Fibroblast of lung (primary cell): ENCODE measurements around the gene PRKAR1B. TPM values are rescaled to one million over a fixed set of nuclear protein-coding genes. Genes with fewer than 3 reads are reported as not detected.

ENCODE experiments used
- DNase-seq, 2 donors: peaks; one replicate each; pipeline versions ENCODE4 v3.0.0 to v3.0.0-alpha.2; 2010; ENCODE audit warnings: low read depth in 2 of 2
- H2AFZ ChIP-seq: 2 replicates; pipeline ENCODE4 v1.5.1; 2012; ENCODE audit warnings: low read length, control low read depth, inconsistent platforms
- H3K27ac ChIP-seq: 2 replicates; pipeline ENCODE4 v1.5.1; 2011; ENCODE audit warnings: low read length, control low read depth; ENCODE audit not compliant: insufficient read depth
- H3K27me3 ChIP-seq: 2 replicates; pipeline ENCODE4 v1.5.1; 2011; ENCODE audit warnings: mild to moderate bottlenecking, low read length; ENCODE audit not compliant: control insufficient read depth, insufficient read depth
- H3K36me3 ChIP-seq: 2 replicates; pipeline ENCODE4 v1.5.1; 2011; ENCODE audit warnings: low read length; ENCODE audit not compliant: control insufficient read depth, insufficient read depth
- H3K4me1 ChIP-seq: 2 replicates; pipeline ENCODE4 v1.5.1; 2011; ENCODE audit warnings: low read length; ENCODE audit not compliant: control insufficient read depth, insufficient read depth; ENCODE audit errors: extremely low read depth
- H3K4me2 ChIP-seq: 2 replicates; pipeline ENCODE4 v1.5.1; 2011; ENCODE audit warnings: low read length, control low read depth; ENCODE audit not compliant: insufficient read depth; ENCODE audit errors: extremely low read depth
- H3K4me3 ChIP-seq, 4 experiments: fragments of 200-600 bp in 1 of 4; sonication (generic) in 1 of 4; replicated peaks in 1 of 4; 2 replicates each; pipeline ENCODE4 v1.5.1; 2011 to 2016; ENCODE audit warnings: low read length in 4 of 4, low read depth in 3 of 4, mild to moderate bottlenecking in 3 of 4, control low read depth in 2 of 4, inconsistent platforms in 1 of 4, mixed read lengths in 1 of 4; ENCODE audit not compliant: insufficient read depth in 1 of 4; ENCODE audit errors: control extremely low read depth in 1 of 4
- H3K79me2 ChIP-seq: 2 replicates; pipeline ENCODE4 v1.5.1; 2012; ENCODE audit warnings: mild to moderate bottlenecking, low read length, inconsistent platforms; ENCODE audit not compliant: control insufficient read depth, insufficient read depth
- H3K9ac ChIP-seq: 2 replicates; pipeline ENCODE4 v1.5.1; 2011; ENCODE audit warnings: mild to moderate bottlenecking, low read length, control low read depth; ENCODE audit not compliant: insufficient read depth
- H3K9me3 ChIP-seq: 2 replicates; pipeline ENCODE4 v1.5.1; 2012; ENCODE audit warnings: low read depth, low read length; ENCODE audit not compliant: control insufficient read depth, insufficient read depth
- H4K20me1 ChIP-seq: 2 replicates; pipeline ENCODE4 v1.5.1; 2011; ENCODE audit warnings: low read length; ENCODE audit not compliant: control insufficient read depth, insufficient read depth; ENCODE audit errors: extremely low read depth
- CTCF ChIP-seq, 2 donors: IDR thresholded peaks in 1 of 2; conservative IDR thresholded peaks in 1 of 2; 1 replicate in 1 of 2; 2 replicates in 1 of 2; pipeline ENCODE4 v1.5.1; 2011 to 2012; ENCODE audit warnings: low read length in 2 of 2, control low read depth in 1 of 2, inconsistent platforms in 1 of 2, low read depth in 1 of 2, mild to moderate bottlenecking in 1 of 2
- EZH2 ChIP-seq: IDR thresholded peaks from 2 replicates; pipeline ENCODE4 v1.5.1; 2012; ENCODE audit warnings: low read length, control low read depth, mild to moderate bottlenecking; ENCODE audit errors: missing control alignments
- polyA minus RNA-seq: library from RNA; depleted of rRNA, polyadenylated mRNA; stranded (reverse); fragments of >200 nt; gene quantifications from 2 replicates; pipeline ENCODE4 v1.2.3, GENCODE V29; 2011; ENCODE audit warnings: low replicate concordance
- polyA plus RNA-seq, 2 donors: library from polyadenylated mRNA; depleted of rRNA in 1 of 2; stranded (reverse) in 1 of 2; unstranded in 1 of 2; fragments of >200 nt; gene quantifications; 2 replicates each; pipeline ENCODE4 v1.2.1, GENCODE V29; 2011 to 2012; ENCODE audit warnings: missing spikeins in 1 of 2
- total RNA-seq: library from RNA; depleted of rRNA; stranded (reverse); fragments of >200 nt; gene quantifications from 2 replicates; pipeline ENCODE4 v1.2.1, GENCODE V29; 2014

The PRKAR1B gene
- 12.3 and 14.5 TPM in 2 replicates for total RNA-seq
- 12.1 and 12.7 TPM in 2 replicates for polyA plus RNA-seq
- polyA plus RNA-seq (2012) = 14.0 and 16.2 TPM in 2 replicates
- 11.5 and 11.9 TPM in 2 replicates for polyA minus RNA-seq

GRCh38 chr7:727104-727805 is at the start of gene PRKAR1B:
TSS of gene PRKAR1B (minus strand) at chr7:727281. CDS start at chr7:711505, 15,776 bp downstream.
- DNase-seq = no peak
- Histone ChIP-seq H3K27ac (no peak within 1 kb of the TSS), H3K79me2 (peaks cover 12% of the 10 kb centered on the region), H3K4me1 (peaks cover 11% of the 10 kb centered on the region), H3K9ac (peak within 1 kb of the TSS; percentile 69), H3K27me3 (no peaks in the 10 kb centered on the region), H3K36me3 (peaks cover 4% of the 10 kb centered on the region), H2AFZ (peak within 1 kb of the TSS; percentile 52), H3K4me2 (peak within 1 kb of the TSS; percentile 92), H3K4me3 (peak within 1 kb of the TSS; percentile 43 to 71 (median 65)), H3K9me3 (no peaks in the 10 kb centered on the region), H4K20me1 (no peaks in the 10 kb centered on the region)
- TF ChIP-seq CTCF (conservative IDR thresholded peaks at IDR 0.05 in 1 of 2, IDR thresholded peaks at IDR 0.05 in 1 of 2; ENCODE audit: low read depth in 1 of 2, low read length in 2 of 2) (no peak), EZH2 (no peak)

GRCh38 chr7:776381-776780 is 49.3 kb upstream of the PRKAR1B start:
- DNase-seq = no peak
- no peak for TF ChIP-seq EZH2
- no peak for TF ChIP-seq CTCF (conservative IDR thresholded peaks at IDR 0.05 in 1 of 2, IDR thresholded peaks at IDR 0.05 in 1 of 2; ENCODE audit: low read depth in 1 of 2, low read length in 2 of 2)
- Histone ChIP-seq H4K20me1 (no peaks in the 10 kb centered on the region), H3K4me3 (no peak overlapping the region), H3K79me2 (no peaks in the 10 kb centered on the region), H3K4me2 (no peak overlapping the region), H3K27ac (no peak overlapping the region), H3K4me1 (peaks cover 5% of the 10 kb centered on the region), H3K9me3 (no peaks in the 10 kb centered on the region), H3K27me3 (no peaks in the 10 kb centered on the region), H2AFZ (no peak overlapping the region), H3K36me3 (peaks cover 15% of the 10 kb centered on the region), H3K9ac (no peak overlapping the region)

GRCh38 chr7:774161-775109 is 47.4 kb upstream of the PRKAR1B start:
- Histone ChIP-seq H4K20me1 (no peaks in the 10 kb centered on the region), H3K9ac (no peak overlapping the region), H3K9me3 (no peaks in the 10 kb centered on the region), H2AFZ (no peak overlapping the region), H3K4me1 (peaks cover 9% of the 10 kb centered on the region), H3K27me3 (no peaks in the 10 kb centered on the region), H3K79me2 (no peaks in the 10 kb centered on the region), H3K4me3 (no peak overlapping the region), H3K27ac (no peak overlapping the region), H3K4me2 (no peak overlapping the region), H3K36me3 (peaks cover 15% of the 10 kb centered on the region)
- DNase-seq = peak; percentile 13 to 26
- TF ChIP-seq CTCF (conservative IDR thresholded peaks at IDR 0.05 in 1 of 2, IDR thresholded peaks at IDR 0.05 in 1 of 2; ENCODE audit: low read depth in 1 of 2, low read length in 2 of 2) (peak; percentile 71 to 77), EZH2 (no peak)
